Kidney (tissue), 14 donors: ENCODE measurements around the gene SORCS2. TPM values are rescaled to one million over a fixed set of nuclear protein-coding genes. Genes with fewer than 3 reads are reported as not detected.

Source experiments
- DNase-seq, 5 donors: peaks; one replicate each; pipeline ENCODE4 v3.0.0-alpha.2; 2013 to 2020
- FAIRE-seq: peaks from 2 replicates; lab custom pipeline; 2012; peaks lifted over from hg19 to GRCh38; lab: Jason Lieb, UNC
- H3K27ac ChIP-seq, 2 donors: one replicate each; pipeline ENCODE4 v1.7.0; 2013; ENCODE audit warnings: low read depth in 2 of 2, low read length in 2 of 2, inconsistent platforms in 1 of 2
- H3K27me3 ChIP-seq: one replicate; pipeline ENCODE4 v1.7.1; 2013; ENCODE audit warnings: low read length, inconsistent platforms; ENCODE audit not compliant: control insufficient read depth, insufficient read depth
- H3K36me3 ChIP-seq, 3 donors: one replicate each; pipeline versions ENCODE4 v1.7.0 to v1.7.1; 2013; ENCODE audit warnings: low read length in 3 of 3, control low read depth in 1 of 3, inconsistent platforms in 1 of 3; ENCODE audit not compliant: insufficient read depth in 3 of 3, control insufficient read depth in 2 of 3
- H3K4me1 ChIP-seq, 3 donors: one replicate each; pipeline versions ENCODE4 v1.7.0 to v1.7.1; 2013; ENCODE audit warnings: low read length in 3 of 3, inconsistent platforms in 1 of 3, low read depth in 1 of 3; ENCODE audit not compliant: control insufficient read depth in 2 of 3, insufficient read depth in 2 of 3
- H3K4me3 ChIP-seq, 3 donors: one replicate each; pipeline versions ENCODE4 v1.7.0 to v1.8.1; 2013; ENCODE audit warnings: low read length in 3 of 3, control low read depth in 1 of 3, inconsistent platforms in 1 of 3
- H3K9ac ChIP-seq, 3 donors: one replicate each; pipeline versions ENCODE4 v1.7.0 to v1.7.1; 2013; ENCODE audit warnings: low read length in 3 of 3, control low read depth in 1 of 3, inconsistent platforms in 1 of 3
- H3K9me3 ChIP-seq, 3 donors: one replicate each; pipeline versions ENCODE4 v1.7.0 to v1.7.1; 2013; ENCODE audit warnings: low read length in 3 of 3, control low read depth in 1 of 3, inconsistent platforms in 1 of 3; ENCODE audit not compliant: control insufficient read depth in 2 of 3, insufficient read depth in 1 of 3
- intact Hi-C: fragments of 100-400 bp; cut with DNase I; formaldehyde crosslinking; loops from one replicate; pipeline ENCODE4 v1.11.1; 2022
- polyA plus RNA-seq: library from polyadenylated mRNA; stranded (reverse); fragments of 350-450 nt; fragmentation: Illumina TruSeq; extraction: RNeasy Lipid Tissue Mini Kit (QIAGEN cat#74804); gene quantifications from one replicate; pipeline ENCODE4 v1.2.3, GENCODE V29; 2014; ENCODE audit warnings: low read depth, low replicate concordance; ENCODE audit not compliant: insufficient read depth
- total RNA-seq: library from RNA; stranded (reverse); fragmentation: NEBNext Ultra II Directional; extraction: Animal tissue kit (Norgen Biotek cat#: 25700); gene quantifications from one replicate; pipeline ENCODE4 v1.2.1, GENCODE V29; 2021
- TF ChIP-seq, protein P1 (sequence below): IDR thresholded peaks from 3 replicates; pipeline ENCODE4 v1.5.1; 2012; ENCODE audit warnings: mild to moderate bottlenecking, moderate library complexity, borderline replicate concordance; ENCODE audit not compliant: insufficient read depth; ENCODE audit errors: extremely low read depth
- donor health status: control.
- donor health status: control.
- donor health status: control.
- donor health status: control.
- donor health status: control.
- donor health status: DM: yes; HTN: yes; CAD: no.
- donor health status: Normal renal cell carcinoma (clear cell type).

SORCS2 gene
- total and polyA plus RNA-seq, 2 donors from 2014 or later, result 6.1 to 9.1 TPM

DNA sequence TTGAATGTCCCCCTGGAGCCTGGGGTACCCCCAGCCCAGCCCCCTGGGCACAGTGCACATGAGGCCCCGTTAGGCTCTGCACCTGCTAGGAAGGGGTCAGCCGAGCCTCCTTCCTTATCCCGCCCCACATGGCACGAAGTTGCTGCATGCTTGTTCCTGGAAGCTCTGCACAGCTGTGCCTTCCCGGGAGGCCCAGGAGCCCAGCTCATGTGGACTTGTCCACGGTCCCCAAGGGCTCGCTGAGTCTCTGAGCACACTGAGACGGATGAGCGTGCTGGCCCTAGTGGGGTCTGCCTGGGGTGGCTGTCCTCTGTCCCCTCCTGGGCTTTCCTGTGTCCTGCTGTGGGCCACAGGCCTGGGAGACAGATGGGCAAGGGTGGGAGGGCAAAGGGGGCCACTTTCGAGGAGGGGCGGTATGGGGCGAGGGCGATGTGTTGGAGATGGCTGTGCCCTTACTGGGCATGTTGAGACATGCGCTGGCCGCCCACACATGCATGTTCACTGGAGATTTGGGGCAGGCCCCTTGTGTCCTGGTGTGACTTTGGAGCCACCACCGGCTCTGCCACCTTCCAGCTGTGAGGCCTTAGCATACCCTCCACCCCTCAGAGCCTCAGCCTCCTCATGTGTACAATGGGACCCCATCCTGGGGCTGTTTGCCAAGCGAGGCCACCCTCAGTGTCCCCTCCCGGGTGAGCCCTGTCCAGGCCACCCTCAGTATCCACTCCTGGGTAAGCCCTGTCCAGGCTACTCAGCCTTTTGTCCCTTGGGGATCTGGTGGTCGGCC, 509.7 kb downstream of the SORCS2 start:
- no peak for DNase-seq
- Histone ChIP-seq H3K27me3 (no peaks in the 10 kb centered on the region), H3K36me3 (no peaks in the 10 kb centered on the region), H3K9ac (no peak overlapping the region), H3K4me1 (no peaks in the 10 kb centered on the region), H3K4me3 (no peak overlapping the region), H3K27ac (no peak overlapping the region), H3K9me3 (no peaks in the 10 kb centered on the region)
- intact Hi-C loops, result no loop called here
- TF ChIP-seq, protein P1, sequence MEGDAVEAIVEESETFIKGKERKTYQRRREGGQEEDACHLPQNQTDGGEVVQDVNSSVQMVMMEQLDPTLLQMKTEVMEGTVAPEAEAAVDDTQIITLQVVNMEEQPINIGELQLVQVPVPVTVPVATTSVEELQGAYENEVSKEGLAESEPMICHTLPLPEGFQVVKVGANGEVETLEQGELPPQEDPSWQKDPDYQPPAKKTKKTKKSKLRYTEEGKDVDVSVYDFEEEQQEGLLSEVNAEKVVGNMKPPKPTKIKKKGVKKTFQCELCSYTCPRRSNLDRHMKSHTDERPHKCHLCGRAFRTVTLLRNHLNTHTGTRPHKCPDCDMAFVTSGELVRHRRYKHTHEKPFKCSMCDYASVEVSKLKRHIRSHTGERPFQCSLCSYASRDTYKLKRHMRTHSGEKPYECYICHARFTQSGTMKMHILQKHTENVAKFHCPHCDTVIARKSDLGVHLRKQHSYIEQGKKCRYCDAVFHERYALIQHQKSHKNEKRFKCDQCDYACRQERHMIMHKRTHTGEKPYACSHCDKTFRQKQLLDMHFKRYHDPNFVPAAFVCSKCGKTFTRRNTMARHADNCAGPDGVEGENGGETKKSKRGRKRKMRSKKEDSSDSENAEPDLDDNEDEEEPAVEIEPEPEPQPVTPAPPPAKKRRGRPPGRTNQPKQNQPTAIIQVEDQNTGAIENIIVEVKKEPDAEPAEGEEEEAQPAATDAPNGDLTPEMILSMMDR, result no peak
- FAIRE-seq, result no peak

- no peaks in the 10 kb centered on the region for H3K36me3 ChIP-seq
- no peak for FAIRE-seq
- no peaks in the 10 kb centered on the region for H3K9me3 ChIP-seq
- no peak overlapping the region for H3K27ac ChIP-seq
- intact Hi-C loops, result no loop called here
- TF ChIP-seq, protein P1, result no peak
- H3K4me1 ChIP-seq, result no peaks in the 10 kb centered on the region
- no peak overlapping the region for H3K9ac ChIP-seq
- no peak for DNase-seq
- no peak overlapping the region for H3K4me3 ChIP-seq
- H3K27me3 ChIP-seq, result no peaks in the 10 kb centered on the region
Observed at GRCh38 chr4:7703688-7704087, 511.4 kb downstream of the SORCS2 start.

GRCh38 chr4:7704091-7704490, 511.8 kb downstream of the SORCS2 start:
- TF ChIP-seq, protein P1, result no peak
- DNase-seq, result no peak
- Histone ChIP-seq H3K27ac (no peak overlapping the region), H3K4me3 (no peak overlapping the region), H3K9ac (no peak overlapping the region), H3K4me1 (no peaks in the 10 kb centered on the region), H3K9me3 (no peaks in the 10 kb centered on the region), H3K36me3 (no peaks in the 10 kb centered on the region), H3K27me3 (no peaks in the 10 kb centered on the region)
- FAIRE-seq, result no peak
- intact Hi-C loops, result no loop called here

DNA sequence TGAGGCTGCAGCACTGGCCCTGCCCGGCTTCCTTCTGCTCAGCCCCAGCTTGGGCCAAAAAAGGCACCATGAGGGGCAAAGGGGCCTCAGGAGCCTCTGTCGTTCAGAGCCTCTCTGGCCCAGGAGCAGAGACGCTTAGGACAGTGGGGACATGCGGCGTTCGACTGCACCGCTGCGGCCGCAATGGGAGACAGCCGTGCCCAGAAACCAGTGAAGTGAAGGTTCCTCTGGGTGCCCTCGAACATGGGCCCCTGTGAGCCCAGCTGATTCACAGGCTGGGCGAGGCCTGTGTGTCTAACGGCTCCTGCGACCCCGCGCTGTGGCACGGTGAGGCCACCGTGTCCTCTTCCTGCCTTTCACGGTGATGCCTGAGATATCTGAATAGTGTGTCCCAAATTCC, 512.3 kb downstream of the SORCS2 start:
- no peak for FAIRE-seq

More for the DNA sequence above, 512.3 kb downstream of the SORCS2 start:
- Histone ChIP-seq H3K9me3 (no peaks in the 10 kb centered on the region), H3K27ac (no peak overlapping the region), H3K36me3 (no peaks in the 10 kb centered on the region), H3K27me3 (no peaks in the 10 kb centered on the region), H3K4me3 (no peak overlapping the region), H3K4me1 (no peaks in the 10 kb centered on the region), H3K9ac (no peak overlapping the region)
- TF ChIP-seq, protein P1, result no peak
- intact Hi-C loops, result no loop called here
- DNase-seq, result no peak
